Measurements from ENCODE around the gene MAGI2.

The MAGI2 gene

DNA sequence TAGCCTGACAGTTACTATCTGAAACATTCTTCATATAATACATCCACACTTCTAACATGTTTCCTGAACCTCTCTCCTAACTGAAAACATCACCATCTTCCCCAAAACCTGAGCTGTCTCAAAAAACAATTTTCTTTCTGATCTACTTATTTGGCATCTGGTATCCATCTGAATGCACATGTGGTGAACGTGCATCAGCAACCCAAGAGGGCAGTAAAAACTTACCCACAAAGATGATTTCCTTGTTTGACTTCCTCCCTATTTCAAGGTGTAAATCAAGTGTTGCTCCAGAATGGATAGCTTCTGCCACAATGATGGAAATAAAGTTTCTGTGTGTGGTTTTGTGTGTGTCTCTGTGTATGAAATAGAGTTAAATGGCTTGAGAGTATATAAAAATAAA is 500.4 kb downstream of the MAGI2 start:
- Histone ChIP-seq H3K9me3 (ENCODE audit: insufficient read depth, low read depth, low read length) (no peaks in the 10 kb centered on the region), H3K9me2 (replicated peaks; ENCODE audit: low read depth, low read length) (no peaks in the 10 kb centered on the region), H3K27me3 (ENCODE audit: insufficient read depth, low read length, poor library complexity, severe bottlenecking) (no peaks in the 10 kb centered on the region), H3K4me3 (ENCODE audit: low read length, poor library complexity, severe bottlenecking) (no peak overlapping the region), H3F3A (ENCODE audit: low read depth) (no peaks in the 10 kb centered on the region), H3K4me2 (ENCODE audit: low read depth, low read length, poor library complexity, severe bottlenecking) (no peak overlapping the region), H3K4me1 (ENCODE audit: insufficient read depth, low read length, poor library complexity, severe bottlenecking) (no peaks in the 10 kb centered on the region), H3K9ac (ENCODE audit: low read depth, low read length, poor library complexity, severe bottlenecking) (no peak overlapping the region), H2AFZ (ENCODE audit: low read length) (no peak overlapping the region), H3K36me3 (ENCODE audit: insufficient read depth, low read length) (no peaks in the 10 kb centered on the region), H4K20me1 (ENCODE audit: insufficient read depth, low read length, poor library complexity, severe bottlenecking) (no peaks in the 10 kb centered on the region), H3K79me2 (ENCODE audit: insufficient read depth, low read length) (no peaks in the 10 kb centered on the region)
- TF ChIP-seq, protein P1, sequence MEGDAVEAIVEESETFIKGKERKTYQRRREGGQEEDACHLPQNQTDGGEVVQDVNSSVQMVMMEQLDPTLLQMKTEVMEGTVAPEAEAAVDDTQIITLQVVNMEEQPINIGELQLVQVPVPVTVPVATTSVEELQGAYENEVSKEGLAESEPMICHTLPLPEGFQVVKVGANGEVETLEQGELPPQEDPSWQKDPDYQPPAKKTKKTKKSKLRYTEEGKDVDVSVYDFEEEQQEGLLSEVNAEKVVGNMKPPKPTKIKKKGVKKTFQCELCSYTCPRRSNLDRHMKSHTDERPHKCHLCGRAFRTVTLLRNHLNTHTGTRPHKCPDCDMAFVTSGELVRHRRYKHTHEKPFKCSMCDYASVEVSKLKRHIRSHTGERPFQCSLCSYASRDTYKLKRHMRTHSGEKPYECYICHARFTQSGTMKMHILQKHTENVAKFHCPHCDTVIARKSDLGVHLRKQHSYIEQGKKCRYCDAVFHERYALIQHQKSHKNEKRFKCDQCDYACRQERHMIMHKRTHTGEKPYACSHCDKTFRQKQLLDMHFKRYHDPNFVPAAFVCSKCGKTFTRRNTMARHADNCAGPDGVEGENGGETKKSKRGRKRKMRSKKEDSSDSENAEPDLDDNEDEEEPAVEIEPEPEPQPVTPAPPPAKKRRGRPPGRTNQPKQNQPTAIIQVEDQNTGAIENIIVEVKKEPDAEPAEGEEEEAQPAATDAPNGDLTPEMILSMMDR (conservative IDR thresholded peaks at IDR 0.05; ENCODE audit: low read length), result no peak
- no peak for TF ChIP-seq EZH2phosphoT487 (IDR thresholded peaks at IDR 0.05; ENCODE audit: borderline replicate concordance)

DNA sequence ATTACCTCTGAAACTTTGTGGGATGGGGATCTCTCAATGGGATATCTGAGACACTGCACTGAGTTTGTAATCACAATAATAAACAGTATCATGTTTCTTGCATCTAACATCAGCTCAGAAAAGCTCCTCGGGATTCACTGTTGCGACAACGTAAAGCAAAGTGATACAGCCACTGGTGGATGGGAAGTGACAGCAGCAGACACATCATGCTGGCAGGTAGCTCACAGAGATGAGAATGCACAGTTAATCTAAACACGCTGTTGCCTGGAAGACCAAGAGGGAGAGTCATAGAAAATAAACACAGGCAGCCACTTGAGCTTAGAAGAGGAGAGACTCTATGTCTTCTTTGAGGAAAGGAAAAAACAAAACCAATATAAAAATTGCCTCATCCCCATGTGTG is 513.8 kb downstream of the MAGI2 start:
- H3K4me2 ChIP-seq (ENCODE audit: low read depth, low read length, poor library complexity, severe bottlenecking), result no peak overlapping the region
- H2AFZ ChIP-seq (ENCODE audit: low read length), result no peak overlapping the region
- no peaks in the 10 kb centered on the region for H3K79me2 ChIP-seq (ENCODE audit: insufficient read depth, low read length)
- no peaks in the 10 kb centered on the region for H3F3A ChIP-seq (ENCODE audit: low read depth)
- H3K4me1 ChIP-seq (ENCODE audit: insufficient read depth, low read length, poor library complexity, severe bottlenecking), result no peaks in the 10 kb centered on the region
- H3K36me3 ChIP-seq (ENCODE audit: insufficient read depth, low read length), result no peaks in the 10 kb centered on the region
- TF ChIP-seq, protein P1 (conservative IDR thresholded peaks at IDR 0.05; ENCODE audit: low read length), result no peak
- no peak for TF ChIP-seq EZH2phosphoT487 (IDR thresholded peaks at IDR 0.05; ENCODE audit: borderline replicate concordance)
- no peaks in the 10 kb centered on the region for H3K27me3 ChIP-seq (ENCODE audit: insufficient read depth, low read length, poor library complexity, severe bottlenecking)
- H4K20me1 ChIP-seq (ENCODE audit: insufficient read depth, low read length, poor library complexity, severe bottlenecking), result no peaks in the 10 kb centered on the region
- no peak overlapping the region for H3K4me3 ChIP-seq (ENCODE audit: low read length, poor library complexity, severe bottlenecking)
- H3K9me3 ChIP-seq (ENCODE audit: insufficient read depth, low read depth, low read length), result no peaks in the 10 kb centered on the region
- H3K9ac ChIP-seq (ENCODE audit: low read depth, low read length, poor library complexity, severe bottlenecking), result no peak overlapping the region
- no peaks in the 10 kb centered on the region for H3K9me2 ChIP-seq (replicated peaks; ENCODE audit: low read depth, low read length)

DNA sequence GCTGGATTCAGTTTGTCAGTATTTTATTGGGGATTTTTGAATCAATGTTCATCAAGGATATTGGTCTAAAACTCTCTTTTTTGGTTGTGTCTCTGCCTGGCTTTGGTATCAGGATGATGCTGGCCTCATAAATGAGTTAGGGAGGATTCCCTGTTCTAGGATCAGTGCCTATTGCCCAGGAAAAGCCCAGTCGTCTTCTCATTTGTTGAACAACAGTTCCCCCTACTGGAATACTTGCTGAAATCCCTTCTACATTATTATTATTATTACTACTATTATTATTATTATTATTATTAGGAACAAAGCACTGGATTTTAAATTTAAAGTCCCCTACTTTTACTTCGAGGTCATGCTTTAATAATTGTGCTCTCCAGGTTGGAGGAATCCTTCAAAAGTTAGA is 528.9 kb downstream of the MAGI2 start:
- H3K9me3 ChIP-seq (ENCODE audit: insufficient read depth, low read depth, low read length), result no peaks in the 10 kb centered on the region
- no peaks in the 10 kb centered on the region for H3K36me3 ChIP-seq (ENCODE audit: insufficient read depth, low read length)
- H3F3A ChIP-seq (ENCODE audit: low read depth), result no peaks in the 10 kb centered on the region
- H3K9me2 ChIP-seq (replicated peaks; ENCODE audit: low read depth, low read length), result no peaks in the 10 kb centered on the region
- H3K4me3 ChIP-seq (ENCODE audit: low read length, poor library complexity, severe bottlenecking), result no peak overlapping the region
- H3K27me3 ChIP-seq (ENCODE audit: insufficient read depth, low read length, poor library complexity, severe bottlenecking), result no peaks in the 10 kb centered on the region
- TF ChIP-seq, protein P1 (conservative IDR thresholded peaks at IDR 0.05; ENCODE audit: low read length), result no peak
- TF ChIP-seq EZH2phosphoT487 (IDR thresholded peaks at IDR 0.05; ENCODE audit: borderline replicate concordance), result no peak
- H3K4me1 ChIP-seq (ENCODE audit: insufficient read depth, low read length, poor library complexity, severe bottlenecking), result no peaks in the 10 kb centered on the region
- H4K20me1 ChIP-seq (ENCODE audit: insufficient read depth, low read length, poor library complexity, severe bottlenecking), result no peaks in the 10 kb centered on the region
- no peak overlapping the region for H3K9ac ChIP-seq (ENCODE audit: low read depth, low read length, poor library complexity, severe bottlenecking)
- no peak overlapping the region for H2AFZ ChIP-seq (ENCODE audit: low read length)
- H3K79me2 ChIP-seq (ENCODE audit: insufficient read depth, low read length), result no peaks in the 10 kb centered on the region
- no peak overlapping the region for H3K4me2 ChIP-seq (ENCODE audit: low read depth, low read length, poor library complexity, severe bottlenecking)

Data from Loucy (cell line).